ENCODE results near the gene SF3B3. TPM values are rescaled to one million over a fixed set of nuclear protein-coding genes. Genes with fewer than 3 reads are reported as not detected.
"Not testable (repeated sequence)": the region's sequence is repeated elsewhere in the genome, so short reads cannot be mapped to it uniquely, and the experiment has no call there.

SF3B3 gene
- total and polyA plus RNA-seq, 2 donors (not counting 3 experiments of a cell fraction or from before 2014, with no cell fraction given), result 167 to 324 TPM

DNA sequence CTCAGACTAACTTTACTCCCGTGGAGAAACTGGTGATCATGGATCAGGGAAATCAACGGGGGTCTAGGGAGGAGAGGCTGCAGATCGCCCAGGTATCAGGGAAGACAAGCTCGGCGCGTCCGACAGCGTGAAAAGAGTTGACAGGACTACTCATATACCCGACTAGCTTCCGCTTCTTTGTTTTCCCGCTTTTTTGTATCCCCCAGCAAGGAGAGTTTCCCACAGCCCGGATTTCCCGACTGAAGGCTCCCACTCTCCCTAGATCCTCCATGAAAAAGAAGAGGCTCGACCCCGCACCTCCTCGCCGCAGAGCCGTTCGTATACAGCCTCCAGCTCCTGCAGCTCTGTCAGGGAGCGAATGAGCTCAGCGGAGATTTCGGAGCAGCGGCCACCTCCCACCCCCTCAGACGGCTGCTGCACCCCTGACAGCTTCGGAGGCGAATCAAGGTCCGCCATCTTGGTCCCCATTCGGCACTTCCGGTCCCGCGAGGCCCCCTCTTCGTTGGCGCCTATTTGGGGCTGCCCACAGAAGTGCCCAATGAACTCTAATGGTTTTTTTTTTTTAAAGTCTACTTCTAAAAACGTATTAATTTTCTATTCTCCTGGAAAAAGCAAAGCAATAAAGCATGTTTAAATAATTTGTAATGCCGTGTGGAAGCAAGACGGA lies 407 bp upstream of the SF3B3 start, which contains the start of gene COG4:
Gene COG4 (minus strand): TSS at position 479 of the 667 bp plus-strand sequence. CDS start 11 bp downstream, at position 468.
- FAIRE-seq, result peak; percentile 83
- no peaks in the 10 kb centered on the region for H3K9me1 ChIP-seq (replicated peaks; ENCODE audit: control insufficient read depth, extremely low read depth, insufficient read depth, low read length)
- no peaks in the 10 kb centered on the region for H3K9me3 ChIP-seq (replicated peaks; ENCODE audit: control insufficient read depth, insufficient read depth, low read length)
- dilution Hi-C loops (cut with MboI; ENCODE audit: extremely low pct_ligation_motif_present, low sequenced_read_pairs) (no loop called here), intact Hi-C loops (cut with micrococcal nuclease) (loop anchor here (1.0 to 2.0 kb wide), 3 partner anchors 84 to 142 kb away; partner anchors contain the start of gene ST3GAL2)
- H3K4me2 ChIP-seq (ENCODE audit: insufficient read depth, low read length), result peak within 1 kb of the TSS; percentile 95
- peaks cover 8% of the 10 kb centered on the region for H4K20me1 ChIP-seq (replicated peaks; ENCODE audit: control insufficient read depth, extremely low read depth, insufficient read depth, low read length)
- peaks cover 40% of the 10 kb centered on the region for H3K4me1 ChIP-seq (ENCODE audit: control insufficient read depth, extremely low read depth, insufficient read depth, low read length)
- H3K4me3 ChIP-seq (replicated peaks in 1 of 3; ENCODE audit: insufficient read depth in 1 of 3, low read depth in 1 of 3, low read length in 3 of 3), result peak within 1 kb of the TSS; percentile 54 to 94 (median 85)
- ChIA-PET CTCF (interaction anchor here (0.9 to 1.0 kb wide), 2 partner anchors 14 to 215 kb away, joined by 3 read pairs; no protein-coding TSS in a partner anchor), POLR2A (interaction anchor here (0.7 kb wide), 1 partner anchor 67 kb away, joined by 4 read pairs; no protein-coding TSS in a partner anchor)
- TF ChIP-seq JUN (IDR thresholded peaks at IDR 0.05; ENCODE audit: borderline replicate concordance, insufficient read depth, insufficient read length, low read depth) (no peak), MYC (IDR thresholded peaks at IDR 0.05; ENCODE audit: low read depth, low read length) (no peak), MAX (IDR thresholded peaks at IDR 0.05; ENCODE audit: insufficient read depth, insufficient read length) (no peak), EZH2 (IDR thresholded peaks at IDR 0.05; ENCODE audit: borderline replicate concordance, low read depth, low read length, severe bottlenecking) (no peak), CTCF (IDR thresholded peaks at IDR 0.05; ENCODE audit: extremely low read depth in 1 of 2, insufficient read depth in 1 of 2, low read depth in 1 of 2, low read length in 2 of 2) (no peak), POLR2AphosphoS5 (IDR thresholded peaks at IDR 0.05; ENCODE audit: insufficient read depth, low read depth, low read length) (peak; percentile 90), POLR2A (IDR thresholded peaks at IDR 0.05; ENCODE audit: low read depth, low read length) (peak; percentile 83)
- DNase-seq (ENCODE audit: low read depth, low spot score), result peak; percentile 84
- peak within 1 kb of the TSS; percentile 93 for H3K9ac ChIP-seq (replicated peaks; ENCODE audit: extremely low read depth, insufficient read depth, low read length)
- H3K79me2 ChIP-seq (ENCODE audit: control insufficient read depth, insufficient read depth, low read length), result peaks cover 57% of the 10 kb centered on the region
- H3K27me3 ChIP-seq (ENCODE audit: control insufficient read depth in 2 of 2, insufficient read depth in 2 of 2, low read length in 2 of 2), result no peaks in the 10 kb centered on the region
- peaks cover 0 to 3% of the 10 kb centered on the region in 2 experiments for H3K36me3 ChIP-seq (ENCODE audit: control insufficient read depth in 2 of 2, extremely low read depth in 1 of 2, insufficient read depth in 2 of 2, low read length in 2 of 2)
- BruUV-seq (replicated peaks), result TSS peak; percentile 78
- peak within 1 kb of the TSS; percentile 88 for H2AFZ ChIP-seq (ENCODE audit: low read depth, low read length)
- H3K27ac ChIP-seq (ENCODE audit: insufficient read depth, low read depth, low read length), result peak within 1 kb of the TSS; percentile 82

DNA sequence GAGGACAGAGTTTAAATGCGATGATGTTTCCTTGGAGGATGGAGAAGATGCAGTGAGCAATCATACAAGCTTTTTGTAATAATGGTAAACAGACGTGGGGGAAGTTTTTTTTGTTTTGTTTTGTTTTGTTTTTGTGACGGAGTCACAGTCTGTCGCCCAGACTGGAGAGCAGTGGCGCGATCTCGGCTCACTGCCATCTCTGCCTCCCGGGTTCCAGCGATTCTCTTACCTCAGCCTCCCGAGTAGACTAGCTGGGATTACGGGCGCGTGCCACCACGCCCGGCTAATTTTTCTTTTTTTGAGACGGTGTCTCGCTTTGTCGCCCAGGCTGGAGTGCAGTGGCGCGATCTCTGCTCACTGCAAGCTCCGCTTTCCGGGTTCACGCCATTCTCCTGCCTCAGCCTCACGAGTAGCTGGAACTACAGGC lies 796 bp downstream of the SF3B3 start:
- H3K9ac ChIP-seq (replicated peaks; ENCODE audit: extremely low read depth, insufficient read depth, low read length), result peak overlapping the region; percentile 93
- H2AFZ ChIP-seq (ENCODE audit: low read depth, low read length); DNase-seq (ENCODE audit: low read depth, low spot score); intact Hi-C loops (cut with micrococcal nuclease); H3K9me3 ChIP-seq (replicated peaks; ENCODE audit: control insufficient read depth, insufficient read depth, low read length); H3K36me3 ChIP-seq (ENCODE audit: control insufficient read depth in 2 of 2, extremely low read depth in 1 of 2, insufficient read depth in 2 of 2, low read length in 2 of 2); H3K27me3 ChIP-seq (ENCODE audit: control insufficient read depth in 2 of 2, insufficient read depth in 2 of 2, low read length in 2 of 2); dilution Hi-C loops (cut with MboI; ENCODE audit: extremely low pct_ligation_motif_present, low sequenced_read_pairs); H4K20me1 ChIP-seq (replicated peaks; ENCODE audit: control insufficient read depth, extremely low read depth, insufficient read depth, low read length); H3K9me1 ChIP-seq (replicated peaks; ENCODE audit: control insufficient read depth, extremely low read depth, insufficient read depth, low read length): not testable (repeated sequence)
- H3K27ac ChIP-seq (ENCODE audit: insufficient read depth, low read depth, low read length), result peak overlapping the region; percentile 82
- ChIA-PET CTCF (interaction anchor here (1.2 to 1.8 kb wide), 5 partner anchors 16 to 247 kb away, joined by 3 to 14 read pairs (median 8); no protein-coding TSS in a partner anchor), POLR2A (interaction anchor here (1.7 kb wide), 1 partner anchor 144 kb away, joined by 8 read pairs; no protein-coding TSS in a partner anchor)
- TSS peak; percentile 52 for BruUV-seq (replicated peaks)
- peak; percentile 4 for FAIRE-seq
- peaks cover 47% of the 10 kb centered on the region for H3K4me1 ChIP-seq (ENCODE audit: control insufficient read depth, extremely low read depth, insufficient read depth, low read length)
- H3K79me2 ChIP-seq (ENCODE audit: control insufficient read depth, insufficient read depth, low read length), result peaks cover 69% of the 10 kb centered on the region
- peak overlapping the region; percentile 93 for H3K4me2 ChIP-seq (ENCODE audit: insufficient read depth, low read length)
- H3K4me3 ChIP-seq (replicated peaks in 1 of 3; ENCODE audit: insufficient read depth in 1 of 3, low read depth in 1 of 3, low read length in 3 of 3), result peak overlapping the region; percentile 54 to 94 (median 85)

Measured in endothelial cell of umbilical vein (primary cell).